GM23338 (cell line): ENCODE measurements around the gene KAZN. TPM values are rescaled to one million over a fixed set of nuclear protein-coding genes. Genes with fewer than 3 reads are reported as not detected.

Experiments
- ATAC-seq: fragments of 200-7000 bp; cut with Tn5 transposase; 3 replicates; pipeline ENCODE4 v1.9.1; 2020
- DNase-seq: peaks from one replicate; pipeline ENCODE4 v3.0.0-alpha.2; 2015; ENCODE audit warnings: low spot score
- H2AFZ ChIP-seq: fragments of 200-600 bp; sonication (generic); 2 replicates; pipeline ENCODE4 v1.8.0; 2016; ENCODE audit warnings: antibody characterized with exemption, mild to moderate bottlenecking, moderate library complexity
- H3F3A ChIP-seq: fragments of 200-600 bp; sonication (generic); replicated peaks from 2 replicates; pipeline ENCODE4 v1.8.0; 2017; ENCODE audit warnings: antibody characterized with exemption, mixed run types, low read depth
- H3K27ac ChIP-seq: fragments of 200-600 bp; sonication (generic); 2 replicates; pipeline ENCODE4 v1.6.1; 2016; ENCODE audit warnings: low read depth
- H3K27me3 ChIP-seq: fragments of 200-600 bp; sonication (generic); 2 replicates; pipeline ENCODE4 v1.8.0; 2016; ENCODE audit warnings: mild to moderate bottlenecking, mixed run types, moderate library complexity; ENCODE audit not compliant: insufficient read depth
- H3K36me3 ChIP-seq: fragments of 200-600 bp; sonication (generic); 2 replicates; pipeline ENCODE4 v1.8.0; 2016; ENCODE audit warnings: mild to moderate bottlenecking; ENCODE audit not compliant: insufficient read depth
- H3K4me1 ChIP-seq: fragments of 200-600 bp; sonication (generic); 2 replicates; pipeline ENCODE4 v1.8.0; 2016; ENCODE audit warnings: mild to moderate bottlenecking, moderate library complexity; ENCODE audit not compliant: insufficient read depth
- H3K4me2 ChIP-seq: fragments of 200-600 bp; sonication (generic); 2 replicates; pipeline ENCODE4 v1.7.1; 2017; ENCODE audit warnings: mixed run types
- H3K4me3 ChIP-seq: fragments of 200-600 bp; sonication (generic); 2 replicates; pipeline ENCODE4 v1.6.1; 2016; ENCODE audit warnings: mixed run types
- H3K79me2 ChIP-seq: fragments of 200-600 bp; sonication (generic); replicated peaks from 2 replicates; pipeline ENCODE4 v1.8.0; 2017; ENCODE audit warnings: mild to moderate bottlenecking; ENCODE audit not compliant: insufficient read depth
- H3K9me2 ChIP-seq: fragments of 200-600 bp; sonication (generic); 2 replicates; pipeline ENCODE4 v1.8.0; 2017; ENCODE audit not compliant: insufficient read depth
- H4K20me1 ChIP-seq: fragments of 200-600 bp; sonication (generic); replicated peaks from 2 replicates; pipeline ENCODE4 v1.8.0; 2017; ENCODE audit warnings: mild to moderate bottlenecking; ENCODE audit not compliant: insufficient read depth
- H3K27ac Mint-ChIP-seq: 2 replicates; pipeline ENCODE4 v1.8.0; 2020; ENCODE audit warnings: inconsistent platforms, mild to moderate bottlenecking, moderate library complexity, mixed read lengths
- H3K27me3 Mint-ChIP-seq: 3 replicates; pipeline ENCODE4 v1.8.0; 2022; ENCODE audit warnings: low read depth, mild to moderate bottlenecking, moderate library complexity, mixed read lengths, inconsistent platforms; ENCODE audit not compliant: insufficient read depth, poor library complexity
- H3K36me3 Mint-ChIP-seq: 3 replicates; pipeline ENCODE4 v1.8.0; 2021; ENCODE audit warnings: low read depth, mild to moderate bottlenecking, inconsistent platforms, moderate library complexity, mixed read lengths
- H3K4me1 Mint-ChIP-seq: 3 replicates; pipeline ENCODE4 v1.8.0; 2020; ENCODE audit warnings: mild to moderate bottlenecking, inconsistent platforms, mixed read lengths
- H3K4me3 Mint-ChIP-seq: 3 replicates; pipeline ENCODE4 v1.8.0; 2021; ENCODE audit warnings: moderate library complexity, mild to moderate bottlenecking, inconsistent platforms, mixed read lengths
- H3K9me3 Mint-ChIP-seq: 3 replicates; pipeline ENCODE4 v1.8.0; 2020; ENCODE audit warnings: moderate library complexity, mild to moderate bottlenecking, inconsistent platforms, mixed read lengths
- CREB1 ChIP-seq: fragments of 250-450 bp; sonication (Bioruptor Pico); IDR thresholded peaks from 2 replicates; pipeline ENCODE4 v1.5.0; 2020; ENCODE audit warnings: low read depth, mild to moderate bottlenecking, moderate library complexity
- CTCF ChIP-seq, 2 experiments: fragments of 200-600 bp in 1 of 2; sonication (generic) in 1 of 2; conservative IDR thresholded peaks; 2 replicates each; pipeline versions ENCODE4 v1.5.1 to v1.6.1; 2016 to 2017; ENCODE audit warnings: antibody characterized with exemption in 2 of 2, low read depth in 2 of 2, mild to moderate bottlenecking in 2 of 2, moderate library complexity in 1 of 2
- ETS1 ChIP-seq: IDR thresholded peaks from 2 replicates; pipeline ENCODE4 v1.6.1; 2016; ENCODE audit warnings: antibody characterized with exemption
- EZH2 ChIP-seq: fragments of 200-600 bp; sonication (generic); IDR thresholded peaks from one replicate; pipeline ENCODE4 v1.8.0; 2017; ENCODE audit warnings: antibody characterized with exemption, mild to moderate bottlenecking, low read depth; ENCODE audit not compliant: unreplicated experiment
- JUNB ChIP-seq: IDR thresholded peaks from one replicate; pipeline ENCODE4 v1.6.1; 2016; ENCODE audit warnings: antibody characterized with exemption; ENCODE audit not compliant: unreplicated experiment
- NANOG ChIP-seq: IDR thresholded peaks from 2 replicates; pipeline ENCODE4 v1.6.1; 2016; ENCODE audit warnings: antibody characterized with exemption, borderline replicate concordance
- POLR2AphosphoS5 ChIP-seq: IDR thresholded peaks from 2 replicates; pipeline ENCODE4 v1.6.1; 2016; ENCODE audit warnings: antibody characterized with exemption, low read depth
- REST ChIP-seq: IDR thresholded peaks from one replicate; pipeline ENCODE4 v1.6.1; 2018; ENCODE audit warnings: antibody characterized with exemption; ENCODE audit not compliant: unreplicated experiment
- STAT1 ChIP-seq: IDR thresholded peaks from one replicate; pipeline ENCODE4 v1.6.1; 2016; ENCODE audit warnings: antibody characterized with exemption; ENCODE audit not compliant: unreplicated experiment
- ZNF114 ChIP-seq: fragments of 250-450 bp; sonication (Bioruptor Pico); IDR thresholded peaks from 2 replicates; pipeline ENCODE4 v1.5.0; 2020; ENCODE audit warnings: mild to moderate bottlenecking, moderate library complexity
- ZNF331 ChIP-seq: fragments of 250-450 bp; sonication (Bioruptor Pico); IDR thresholded peaks from 2 replicates; pipeline ENCODE4 v1.5.0; 2020; ENCODE audit warnings: low read depth, mild to moderate bottlenecking, moderate library complexity
- ZNF462 ChIP-seq: fragments of 250-450 bp; sonication (Bioruptor Pico); IDR thresholded peaks from 2 replicates; pipeline ENCODE4 v1.5.0; 2020; ENCODE audit warnings: mild to moderate bottlenecking, moderate library complexity
- polyA plus RNA-seq: library from polyadenylated mRNA; unstranded; fragments of >200 nt; fragmentation: Nextera tagmentation; extraction: Ambion mirVana; gene quantifications from 2 replicates; pipeline ENCODE4 v1.2.1, GENCODE V29; 2016
- total RNA-seq: library from RNA; depleted of rRNA; stranded (reverse); fragments of >200 nt; shearing (Covaris generic); gene quantifications from 2 replicates; pipeline ENCODE4 v1.2.3, GENCODE V29; 2014

Gene KAZN
- total and polyA plus RNA-seq, 2 experiments from 2014 or later = 9.9 to 15.0 TPM

- no peak for TF ChIP-seq REST
- no peak for TF ChIP-seq ZNF114
- TF ChIP-seq POLR2AphosphoS5 = no peak
- TF ChIP-seq ZNF331 (CRISPR knock-in tag) = no peak
These were observed 149.7 kb downstream of the KAZN start (continued) for GRCh38 chr1:14748151-14748550.

GRCh38 chr1:14748977-14749376 lies 150.5 kb downstream of the KAZN start:
- H3K27ac ChIP-seq = no peak overlapping the region
- DNase-seq (no peak), ATAC-seq (no peak)
- no peak overlapping the region for H2AFZ ChIP-seq
- no peaks in the 10 kb centered on the region for H4K20me1 ChIP-seq
- H3K79me2 ChIP-seq = peaks cover 13% of the 10 kb centered on the region
- H3K4me1 ChIP-seq = peaks cover 8% of the 10 kb centered on the region; the same call in 1 of the 2 replicates
- H3K27me3 ChIP-seq = no peaks in the 10 kb centered on the region
- H3K27ac Mint-ChIP-seq = no peak overlapping the region
- H3K9me2 ChIP-seq = no peaks in the 10 kb centered on the region
- no peak overlapping the region for H3K4me2 ChIP-seq
- no peak overlapping the region for H3K4me3 Mint-ChIP-seq
- H3K4me1 Mint-ChIP-seq = peaks cover 13% of the 10 kb centered on the region
- H3K27me3 Mint-ChIP-seq = peaks cover 4% of the 10 kb centered on the region
- H3F3A ChIP-seq = no peaks in the 10 kb centered on the region
- H3K36me3 Mint-ChIP-seq = no peaks in the 10 kb centered on the region
- H3K4me3 ChIP-seq = no peak overlapping the region
- no peaks in the 10 kb centered on the region for H3K36me3 ChIP-seq
- no peaks in the 10 kb centered on the region; the same call in 2 of the 3 replicates for H3K9me3 Mint-ChIP-seq
- no peak for TF ChIP-seq CREB1 (CRISPR knock-in tag)
- no peak for TF ChIP-seq ETS1
- no peak for TF ChIP-seq ZNF331 (CRISPR knock-in tag)
- no peak for TF ChIP-seq JUNB
- TF ChIP-seq CTCF (conservative IDR thresholded peaks at IDR 0.05; ENCODE audit: low read depth in 2 of 2) = no peak
- no peak for TF ChIP-seq POLR2AphosphoS5
- no peak for TF ChIP-seq NANOG
- TF ChIP-seq EZH2 = no peak
- no peak for TF ChIP-seq STAT1
- TF ChIP-seq ZNF462 (CRISPR knock-in tag) = no peak
